GM10266 (cell line): ENCODE measurements around the gene VPS41.

Experiments
- DNase-seq: peaks from one replicate; pipeline ENCODE4 v3.0.0; 2012; ENCODE audit errors: extremely low spot score
- TF ChIP-seq, protein P1 (sequence below): IDR thresholded peaks from 2 replicates; pipeline ENCODE4 v1.5.1; 2012; ENCODE audit warnings: mild to moderate bottlenecking, low read depth; ENCODE audit not compliant: control insufficient read depth, insufficient read depth; ENCODE audit errors: missing control alignments

The VPS41 gene

GRCh38 chr7:38682606-38683005, 226.4 kb downstream of the VPS41 start:
- TF ChIP-seq, protein P1, sequence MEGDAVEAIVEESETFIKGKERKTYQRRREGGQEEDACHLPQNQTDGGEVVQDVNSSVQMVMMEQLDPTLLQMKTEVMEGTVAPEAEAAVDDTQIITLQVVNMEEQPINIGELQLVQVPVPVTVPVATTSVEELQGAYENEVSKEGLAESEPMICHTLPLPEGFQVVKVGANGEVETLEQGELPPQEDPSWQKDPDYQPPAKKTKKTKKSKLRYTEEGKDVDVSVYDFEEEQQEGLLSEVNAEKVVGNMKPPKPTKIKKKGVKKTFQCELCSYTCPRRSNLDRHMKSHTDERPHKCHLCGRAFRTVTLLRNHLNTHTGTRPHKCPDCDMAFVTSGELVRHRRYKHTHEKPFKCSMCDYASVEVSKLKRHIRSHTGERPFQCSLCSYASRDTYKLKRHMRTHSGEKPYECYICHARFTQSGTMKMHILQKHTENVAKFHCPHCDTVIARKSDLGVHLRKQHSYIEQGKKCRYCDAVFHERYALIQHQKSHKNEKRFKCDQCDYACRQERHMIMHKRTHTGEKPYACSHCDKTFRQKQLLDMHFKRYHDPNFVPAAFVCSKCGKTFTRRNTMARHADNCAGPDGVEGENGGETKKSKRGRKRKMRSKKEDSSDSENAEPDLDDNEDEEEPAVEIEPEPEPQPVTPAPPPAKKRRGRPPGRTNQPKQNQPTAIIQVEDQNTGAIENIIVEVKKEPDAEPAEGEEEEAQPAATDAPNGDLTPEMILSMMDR = no peak
- no peak for DNase-seq

- TF ChIP-seq, protein P1 = no peak
- DNase-seq = no peak
Measured at GRCh38 chr7:38681882-38682281, 227.1 kb downstream of the VPS41 start.

DNA sequence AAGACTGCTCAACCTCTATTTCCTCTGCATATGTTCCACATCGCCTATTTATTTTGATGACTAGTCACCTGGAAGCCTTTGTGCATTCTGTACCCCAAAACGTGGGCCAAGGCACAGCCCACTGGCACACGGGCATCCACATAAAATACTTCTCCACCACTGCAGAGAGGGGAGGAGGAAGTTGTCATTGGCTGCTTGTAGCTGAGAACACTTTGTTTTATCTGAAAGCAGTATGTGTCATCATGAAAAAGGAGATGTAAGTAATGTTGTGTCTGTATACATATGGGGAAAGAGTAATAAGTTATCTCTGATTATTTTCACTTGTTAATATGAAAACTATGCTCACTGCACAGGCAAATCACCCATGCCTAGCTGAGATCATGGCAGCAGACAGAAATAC, 229.6 kb downstream of the VPS41 start:
- TF ChIP-seq, protein P1 = no peak
- no peak for DNase-seq

- TF ChIP-seq, protein P1 = no peak
- no peak for DNase-seq
Measured at GRCh38 chr7:38678698-38679054, 230.3 kb downstream of the VPS41 start.

GRCh38 chr7:38677981-38678697, 230.9 kb downstream of the VPS41 start:
- DNase-seq = no peak
- TF ChIP-seq, protein P1 = no peak

DNA sequence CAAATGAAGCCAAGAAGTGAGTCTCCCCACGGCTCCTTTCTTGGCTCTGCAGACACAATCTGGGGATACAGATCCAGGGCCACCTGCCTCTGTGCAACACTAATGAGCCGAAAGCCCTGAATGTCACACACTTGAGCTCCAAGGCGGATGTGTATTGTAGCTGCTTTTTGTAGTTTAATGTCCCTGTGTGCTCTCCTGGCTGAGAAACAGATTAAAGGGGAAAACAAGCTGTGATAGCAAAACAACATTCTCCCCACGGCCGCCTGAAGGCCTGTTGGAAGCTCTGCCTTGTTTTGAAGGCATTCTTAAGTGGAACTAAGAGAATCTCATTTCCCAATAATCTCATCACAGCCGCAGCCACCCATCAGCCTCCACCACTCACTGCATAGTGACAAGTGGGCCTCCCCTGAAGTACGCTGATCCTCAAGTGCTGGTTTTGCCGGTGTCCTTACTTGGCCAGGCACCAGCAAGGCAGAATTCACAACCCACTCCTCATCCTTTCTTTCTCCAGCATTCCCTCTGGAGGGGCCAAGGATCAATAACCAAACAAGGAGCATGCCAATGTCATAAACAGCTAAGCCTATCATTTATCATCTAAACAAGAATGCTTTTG, 233.4 kb downstream of the VPS41 start:
- DNase-seq = no peak

DNA sequence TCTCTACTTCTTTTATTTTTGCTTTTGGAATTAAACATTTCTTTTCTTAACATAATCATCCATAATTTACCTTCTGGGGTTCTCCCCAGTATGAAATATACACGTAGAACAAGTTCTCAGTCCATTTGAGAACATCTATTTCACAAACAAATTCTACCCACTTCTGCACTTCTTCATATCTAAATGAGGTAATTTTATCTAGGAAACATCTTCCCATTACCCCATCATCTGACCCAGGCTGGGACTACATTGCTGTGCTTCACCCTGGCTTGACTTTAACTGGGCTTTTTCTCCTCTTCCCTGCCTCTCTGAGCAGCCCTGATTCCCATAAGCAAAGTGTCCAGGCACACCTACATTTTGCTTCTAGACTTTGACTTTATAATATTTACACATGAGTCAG, 234.5 kb downstream of the VPS41 start:
- TF ChIP-seq, protein P1 = no peak
- DNase-seq = no peak

More for the DNA sequence above, 233.4 kb downstream of the VPS41 start:
- TF ChIP-seq, protein P1 = no peak
